GM18873 (cell line): ENCODE measurements around the gene KMT2B.
"Not testable (repeated sequence)": the region's sequence is repeated elsewhere in the genome, so short reads cannot be mapped to it uniquely, and the experiment has no call there.

Source experiments
- ATAC-seq: cut with Tn5 transposase; IDR thresholded peaks from one replicate; pipeline ENCODE4 v1.9.1; 2021; ENCODE audit warnings: mild to moderate bottlenecking, moderate library complexity, moderate number of reproducible peaks; ENCODE audit not compliant: unreplicated experiment, low FRiP score

Gene KMT2B

DNA sequence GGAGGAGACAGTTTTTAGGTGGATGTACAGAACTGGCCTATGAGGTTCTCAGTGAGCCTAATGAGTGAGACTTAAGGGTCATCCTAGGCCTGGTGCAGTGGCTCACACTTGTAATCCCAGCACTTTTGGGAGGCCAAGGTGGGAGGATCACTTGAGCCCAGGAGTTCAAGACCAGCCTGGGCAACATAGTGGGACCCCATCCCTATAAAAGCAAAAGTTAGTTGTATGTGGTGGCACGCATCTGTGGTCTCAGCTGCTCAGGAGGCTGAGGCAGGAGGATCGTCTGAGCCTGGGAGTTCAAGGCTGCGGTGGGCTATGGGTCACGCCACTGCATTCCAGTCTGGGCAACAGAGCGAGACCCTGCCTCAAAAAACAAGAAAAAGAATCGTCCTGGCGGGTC lies 6.3 kb downstream of the KMT2B start:
- not testable (repeated sequence) for ATAC-seq

DNA sequence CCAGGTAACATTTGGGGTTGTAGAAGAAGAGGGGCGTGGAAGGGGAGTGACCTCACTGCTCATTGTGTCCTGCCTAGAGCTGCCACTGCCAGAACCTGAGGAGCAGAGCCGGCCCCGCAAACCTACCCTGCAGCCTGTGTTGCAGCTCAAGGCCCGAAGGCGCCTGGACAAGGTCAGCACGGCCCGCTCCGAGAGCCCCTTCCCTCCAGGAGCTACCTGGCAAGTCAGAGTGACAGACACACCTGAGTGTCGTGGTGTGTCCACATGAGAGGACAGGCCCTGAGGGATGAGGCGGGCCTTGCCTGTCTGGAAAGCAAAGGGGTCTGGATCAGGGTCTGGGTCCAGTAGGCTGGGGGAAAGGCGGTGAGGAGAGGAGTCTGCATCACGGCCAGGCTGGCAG lies 6.8 kb downstream of the KMT2B start:
- no peak for ATAC-seq

DNA sequence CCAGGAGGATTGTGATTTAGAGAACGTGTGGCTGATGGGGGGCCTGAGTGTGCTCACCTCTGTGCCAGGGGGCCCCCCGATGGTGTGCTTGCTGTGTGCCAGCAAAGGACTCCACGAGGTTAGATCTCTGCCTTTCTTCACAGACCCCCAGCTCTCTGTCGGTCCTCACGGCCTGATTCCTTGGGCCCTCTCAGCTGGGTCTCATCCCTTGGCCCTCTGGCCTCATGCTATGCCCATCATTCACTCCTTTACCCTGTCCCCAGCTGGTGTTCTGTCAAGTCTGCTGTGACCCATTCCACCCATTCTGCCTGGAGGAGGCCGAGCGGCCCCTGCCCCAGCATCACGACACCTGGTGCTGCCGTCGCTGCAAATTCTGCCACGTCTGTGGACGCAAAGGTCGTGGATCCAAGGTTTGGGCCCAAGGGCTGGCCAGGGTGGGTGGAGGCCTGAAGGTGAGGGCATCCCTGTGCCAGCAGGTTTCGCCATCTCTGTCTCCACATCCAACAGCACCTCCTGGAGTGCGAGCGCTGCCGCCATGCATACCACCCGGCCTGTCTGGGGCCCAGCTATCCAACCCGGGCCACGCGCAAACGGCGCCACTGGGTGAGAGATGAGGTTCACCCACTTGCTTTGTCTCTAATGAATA lies 7.5 kb downstream of the KMT2B start:
- no peak for ATAC-seq

DNA sequence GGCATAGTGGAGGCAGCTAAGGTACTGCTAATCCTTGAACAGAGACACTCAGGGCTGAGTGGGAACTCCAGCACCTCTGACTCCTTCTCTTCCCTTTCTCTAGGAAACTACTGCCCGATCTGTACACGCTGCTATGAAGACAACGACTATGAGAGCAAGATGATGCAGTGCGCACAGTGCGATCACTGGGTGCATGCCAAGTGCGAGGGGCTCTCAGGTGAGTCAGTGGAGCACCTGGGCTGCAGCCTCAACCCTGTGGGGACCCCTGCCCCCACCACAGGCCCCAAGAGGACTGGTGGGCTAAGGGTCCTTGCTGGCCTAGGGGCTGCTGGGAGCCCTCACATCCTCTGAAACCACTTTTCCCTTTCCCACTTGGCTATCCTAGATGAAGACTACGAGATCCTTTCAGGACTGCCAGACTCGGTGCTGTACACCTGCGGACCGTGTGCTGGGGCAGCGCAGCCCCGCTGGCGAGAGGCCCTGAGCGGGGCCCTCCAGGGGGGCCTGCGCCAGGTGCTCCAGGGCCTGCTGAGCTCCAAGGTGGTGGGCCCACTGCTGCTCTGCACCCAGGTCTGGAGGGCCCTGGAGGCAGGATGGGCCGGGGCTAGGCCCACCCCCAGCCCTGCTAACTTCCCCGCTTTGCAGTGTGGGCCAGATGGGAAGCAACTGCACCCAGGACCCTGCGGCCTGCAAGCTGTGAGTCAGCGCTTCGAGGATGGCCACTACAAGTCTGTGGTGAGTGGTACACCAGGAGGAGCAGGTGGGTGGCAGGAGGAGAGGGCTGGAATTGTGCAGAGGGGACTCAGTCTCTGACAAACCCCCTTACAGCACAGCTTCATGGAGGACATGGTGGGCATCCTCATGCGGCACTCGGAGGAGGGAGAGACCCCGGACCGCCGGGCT lies 9.5 kb downstream of the KMT2B start:
- ATAC-seq: no peak

DNA sequence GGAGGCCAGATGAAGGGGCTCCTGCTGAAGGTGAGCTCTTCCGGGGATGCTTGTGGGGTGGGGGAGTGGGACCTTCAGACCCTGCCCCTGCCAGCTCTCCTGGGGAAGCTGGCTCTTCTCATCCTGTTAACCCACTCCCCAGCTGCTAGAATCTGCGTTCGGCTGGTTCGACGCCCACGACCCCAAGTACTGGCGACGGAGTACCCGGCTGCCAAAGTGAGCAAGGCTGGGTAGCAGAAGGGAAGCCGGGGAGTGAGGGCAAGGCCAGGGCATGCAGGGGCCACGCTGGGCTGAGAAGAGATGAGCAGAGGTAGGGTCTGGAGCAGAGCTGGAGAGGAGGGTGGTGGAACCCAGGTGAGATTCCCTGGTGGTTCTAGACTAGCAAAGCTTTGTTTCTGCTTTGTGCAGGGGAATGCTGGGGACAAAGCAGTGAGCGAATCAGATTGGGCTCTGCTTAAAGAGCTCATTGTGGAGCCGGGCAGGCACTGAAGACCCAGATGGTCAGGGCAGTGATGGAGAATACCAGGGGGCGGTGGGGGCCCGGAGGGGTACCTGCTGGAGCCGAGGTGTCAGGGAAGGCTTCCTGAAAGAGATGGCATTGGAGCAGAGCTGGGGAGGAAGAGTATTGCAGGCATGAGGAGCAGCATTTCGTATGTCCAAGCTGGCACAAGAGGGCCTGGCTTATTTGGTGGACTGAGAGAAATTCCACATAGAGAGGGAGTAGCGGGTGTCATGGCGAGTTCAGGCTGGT lies 10.3 kb downstream of the KMT2B start:
- ATAC-seq: no peak

DNA sequence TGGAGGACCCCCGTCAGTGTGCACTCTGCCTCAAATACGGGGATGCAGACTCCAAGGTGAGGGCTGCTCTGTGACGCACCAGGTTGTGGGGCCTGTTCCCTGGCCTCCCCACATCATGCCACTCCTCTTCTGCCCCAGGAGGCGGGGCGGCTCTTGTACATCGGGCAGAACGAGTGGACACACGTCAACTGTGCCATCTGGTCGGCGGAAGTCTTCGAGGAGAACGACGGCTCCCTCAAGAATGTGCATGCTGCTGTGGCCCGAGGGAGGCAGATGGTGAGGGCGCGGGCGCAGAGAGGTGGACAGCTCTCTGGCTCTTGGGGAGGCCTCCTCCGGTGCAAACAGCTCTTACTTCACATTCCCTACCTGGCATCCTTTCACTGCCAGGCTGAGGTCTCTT lies 11.2 kb downstream of the KMT2B start:
- ATAC-seq: no peak

DNA sequence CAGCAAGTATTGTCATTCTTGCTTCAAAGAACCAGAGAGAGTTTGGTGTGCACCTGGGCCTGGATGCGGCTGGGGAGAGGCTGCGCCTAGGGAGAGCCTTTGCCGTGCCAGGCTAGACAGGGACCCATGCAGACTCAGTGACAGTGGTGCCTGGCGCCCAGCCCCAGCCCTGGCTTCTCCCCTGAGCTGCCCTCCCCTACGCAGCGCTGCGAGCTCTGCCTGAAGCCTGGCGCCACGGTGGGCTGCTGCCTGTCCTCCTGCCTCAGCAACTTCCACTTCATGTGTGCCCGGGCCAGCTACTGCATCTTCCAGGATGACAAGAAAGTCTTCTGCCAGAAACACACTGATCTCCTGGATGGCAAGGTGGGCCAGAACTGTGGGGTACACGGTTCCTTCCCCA lies 12.0 kb downstream of the KMT2B start:
- ATAC-seq: no peak

DNA sequence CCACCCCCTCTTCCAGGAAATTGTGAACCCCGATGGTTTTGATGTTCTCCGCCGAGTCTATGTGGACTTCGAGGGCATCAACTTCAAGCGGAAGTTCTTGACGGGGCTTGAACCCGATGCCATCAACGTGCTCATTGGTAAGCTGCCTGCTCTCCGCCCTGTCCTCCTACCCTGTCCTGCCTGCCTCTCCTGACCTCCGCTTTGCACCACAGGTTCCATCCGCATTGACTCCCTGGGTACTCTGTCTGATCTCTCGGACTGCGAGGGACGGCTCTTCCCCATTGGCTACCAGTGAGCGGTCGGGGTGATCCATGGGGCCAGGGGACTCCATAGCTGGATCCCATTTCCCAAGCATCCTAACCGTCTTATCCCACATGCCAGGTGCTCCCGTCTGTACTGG lies 12.5 kb downstream of the KMT2B start:
- no peak for ATAC-seq

DNA sequence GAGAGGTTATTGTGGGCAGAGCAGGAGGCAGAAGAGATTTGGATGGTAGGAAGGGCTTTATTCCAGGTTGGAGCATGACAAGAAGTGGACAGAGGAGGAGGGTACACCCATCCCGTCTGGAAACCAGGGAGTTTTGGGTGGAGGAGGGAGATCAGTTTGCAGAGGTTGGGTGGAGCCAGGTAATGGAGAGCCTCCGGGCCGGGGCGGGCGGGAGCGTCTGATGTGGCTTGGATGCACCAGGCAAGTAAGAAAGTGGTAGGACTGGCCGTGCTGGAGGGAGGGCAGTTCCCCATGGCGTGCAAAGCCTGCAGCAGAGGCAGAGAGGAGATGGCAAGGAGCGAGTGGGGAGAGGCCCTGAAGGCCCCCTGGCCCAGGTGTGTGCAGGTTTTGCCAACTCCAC lies 13.6 kb downstream of the KMT2B start:
- no peak for ATAC-seq

DNA sequence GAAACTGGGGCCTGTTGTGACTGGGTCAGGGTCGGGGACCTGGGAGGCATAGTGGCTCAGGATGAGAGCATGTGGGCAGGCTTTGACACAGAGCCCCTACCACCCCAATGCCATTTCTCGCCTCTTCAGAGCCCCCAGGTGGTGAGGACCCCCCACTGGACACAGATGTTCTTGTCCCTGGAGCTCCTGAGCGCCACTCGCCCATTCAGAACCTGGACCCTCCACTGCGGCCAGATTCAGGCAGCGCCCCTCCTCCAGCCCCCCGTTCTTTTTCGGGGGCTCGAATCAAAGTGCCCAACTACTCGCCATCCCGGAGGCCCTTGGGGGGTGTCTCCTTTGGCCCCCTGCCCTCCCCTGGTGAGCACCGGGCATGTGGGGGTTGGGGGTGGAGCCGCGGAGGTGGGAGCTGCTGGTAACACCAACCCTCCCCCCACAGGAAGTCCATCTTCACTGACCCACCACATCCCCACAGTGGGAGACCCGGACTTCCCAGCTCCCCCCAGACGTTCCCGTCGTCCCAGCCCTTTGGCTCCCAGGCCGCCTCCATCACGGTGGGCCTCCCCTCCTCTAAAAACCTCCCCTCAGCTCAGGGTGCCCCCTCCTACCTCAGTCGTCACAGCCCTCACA lies 14.1 kb downstream of the KMT2B start:
- ATAC-seq: no peak

DNA sequence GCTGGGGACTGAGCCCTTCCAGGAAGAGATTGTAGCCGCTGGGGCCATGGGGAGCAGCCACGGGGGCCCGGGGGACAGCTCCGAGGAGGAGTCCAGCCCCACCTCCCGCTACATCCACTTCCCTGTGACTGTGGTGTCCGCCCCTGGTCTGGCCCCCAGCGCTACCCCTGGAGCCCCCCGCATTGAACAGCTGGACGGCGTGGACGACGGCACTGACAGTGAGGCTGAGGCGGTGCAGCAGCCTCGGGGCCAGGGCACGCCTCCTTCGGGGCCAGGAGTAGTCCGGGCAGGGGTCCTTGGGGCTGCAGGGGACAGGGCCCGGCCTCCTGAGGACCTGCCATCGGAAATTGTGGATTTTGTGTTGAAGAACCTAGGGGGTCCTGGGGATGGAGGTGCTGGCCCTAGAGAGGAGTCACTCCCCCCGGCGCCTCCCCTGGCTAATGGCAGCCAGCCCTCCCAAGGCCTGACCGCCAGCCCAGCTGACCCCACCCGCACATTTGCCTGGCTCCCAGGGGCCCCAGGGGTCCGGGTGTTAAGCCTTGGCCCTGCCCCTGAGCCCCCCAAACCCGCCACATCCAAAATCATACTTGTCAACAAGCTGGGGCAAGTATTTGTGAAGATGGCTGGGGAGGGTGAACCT lies 14.9 kb downstream of the KMT2B start:
- ATAC-seq: no peak

DNA sequence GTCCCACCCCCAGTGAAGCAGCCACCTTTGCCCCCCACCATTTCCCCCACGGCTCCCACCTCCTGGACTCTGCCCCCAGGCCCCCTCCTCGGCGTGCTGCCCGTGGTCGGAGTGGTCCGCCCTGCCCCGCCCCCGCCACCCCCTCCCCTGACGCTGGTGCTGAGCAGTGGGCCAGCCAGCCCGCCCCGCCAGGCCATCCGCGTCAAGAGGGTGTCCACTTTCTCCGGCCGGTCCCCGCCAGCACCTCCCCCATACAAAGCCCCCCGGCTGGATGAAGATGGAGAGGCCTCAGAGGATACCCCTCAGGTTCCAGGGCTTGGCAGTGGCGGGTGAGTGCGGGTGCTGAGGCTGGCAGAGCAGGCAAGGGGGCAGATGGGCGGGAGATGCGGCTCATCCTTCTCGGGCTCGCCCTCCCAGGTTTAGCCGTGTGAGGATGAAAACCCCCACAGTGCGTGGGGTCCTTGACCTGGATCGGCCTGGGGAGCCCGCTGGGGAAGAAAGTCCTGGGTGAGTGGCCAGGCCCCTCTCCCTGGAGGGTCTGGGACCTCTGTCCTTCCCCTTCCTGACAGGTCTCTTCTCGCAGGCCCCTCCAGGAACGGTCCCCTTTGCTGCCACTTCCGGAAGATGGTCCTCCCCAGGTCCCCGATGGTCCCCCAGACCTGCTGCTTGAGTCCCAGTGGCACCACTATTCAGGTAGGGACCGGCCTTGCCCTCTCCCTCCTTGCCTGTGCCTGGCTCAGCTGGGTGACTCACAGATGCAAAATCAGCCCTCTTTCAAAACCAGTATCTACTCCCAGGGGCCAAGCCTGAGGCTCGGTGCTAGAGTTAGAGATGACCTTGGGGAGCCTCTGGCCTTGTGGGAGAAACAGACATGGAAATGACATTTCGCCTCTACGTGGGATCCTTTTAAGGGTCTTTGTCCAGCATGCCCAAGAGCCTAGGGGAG lies 15.7 kb downstream of the KMT2B start:
- ATAC-seq: no peak

DNA sequence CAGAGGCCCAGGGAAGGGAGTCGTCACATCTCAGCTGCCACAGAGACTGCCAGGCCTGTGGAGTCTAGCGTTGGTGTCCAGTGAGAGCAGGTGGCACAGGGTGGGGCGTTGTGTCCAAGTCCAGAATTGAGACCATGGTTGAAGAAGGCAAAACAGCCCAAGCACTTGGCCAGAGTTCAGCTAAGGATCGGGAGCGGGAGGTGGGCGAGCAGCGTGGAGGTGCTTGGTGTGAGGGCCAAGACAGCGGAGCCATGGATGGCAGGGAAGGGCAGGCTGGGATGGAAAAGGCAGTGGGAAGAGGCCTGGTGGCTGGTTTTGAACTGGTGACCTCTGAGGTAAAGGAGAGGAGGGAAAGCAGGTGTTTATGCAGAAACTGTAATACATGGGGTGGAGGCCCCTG lies 16.5 kb downstream of the KMT2B start:
- no peak for ATAC-seq

DNA sequence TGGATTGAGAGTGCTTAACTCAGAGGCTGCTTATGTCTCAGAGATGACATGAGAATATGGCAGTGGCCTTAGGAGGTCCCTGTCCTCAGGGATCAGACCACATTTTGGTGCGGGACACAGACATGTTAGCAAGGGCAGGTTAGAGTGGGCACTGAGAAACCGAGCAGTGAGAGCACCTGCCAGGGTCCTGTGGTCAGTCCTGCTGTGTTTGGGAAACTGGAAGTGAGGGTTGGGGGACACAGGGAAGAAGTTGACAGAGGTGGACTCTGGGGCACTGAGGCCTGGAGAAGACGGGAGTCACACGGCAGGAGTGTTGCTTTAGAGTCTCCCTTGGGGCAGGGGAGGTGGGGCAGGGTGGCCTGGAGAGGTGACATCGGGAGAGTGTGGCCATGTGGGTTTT lies 17.1 kb downstream of the KMT2B start:
- ATAC-seq: no peak

DNA sequence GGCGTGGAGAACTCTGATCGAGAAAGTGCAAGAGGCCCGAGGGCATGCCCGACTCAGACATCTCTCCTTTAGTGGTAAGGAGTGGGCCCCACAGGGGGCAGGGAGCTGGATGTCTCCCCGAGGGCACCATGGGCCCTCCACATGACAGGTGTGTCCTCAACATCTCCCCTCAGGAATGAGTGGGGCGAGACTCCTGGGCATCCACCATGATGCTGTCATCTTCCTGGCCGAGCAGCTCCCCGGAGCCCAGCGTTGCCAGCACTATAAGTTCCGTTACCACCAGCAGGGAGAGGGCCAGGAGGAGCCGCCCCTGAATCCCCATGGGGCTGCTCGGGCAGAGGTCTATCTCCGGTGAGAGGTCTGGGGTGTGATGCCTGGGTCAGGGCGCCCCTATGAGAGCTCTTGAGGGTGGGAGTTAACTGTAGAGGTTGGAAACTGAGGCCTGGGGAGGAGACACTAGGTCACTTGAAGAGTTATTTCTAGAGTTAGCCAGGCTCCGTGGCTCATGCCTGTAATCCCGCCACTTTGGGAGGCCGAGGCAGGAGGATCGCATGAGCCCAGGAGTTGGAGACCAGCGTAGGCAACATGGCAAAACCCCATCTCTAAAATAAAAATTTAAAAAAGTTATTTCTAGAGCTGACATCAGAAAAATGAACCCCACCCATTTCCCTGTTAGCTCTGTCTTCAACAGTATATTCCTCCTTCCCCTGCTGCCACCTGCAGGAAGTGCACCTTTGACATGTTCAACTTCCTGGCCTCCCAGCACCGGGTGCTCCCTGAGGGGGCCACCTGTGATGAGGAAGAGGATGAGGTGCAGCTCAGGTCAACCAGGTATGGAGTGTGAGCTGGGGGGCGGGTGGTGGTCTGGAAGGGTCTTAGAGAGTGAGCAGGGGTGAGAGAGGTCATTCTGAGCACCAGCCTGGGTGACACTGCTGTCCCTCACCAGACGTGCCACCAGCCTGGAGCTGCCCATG lies 19.4 kb downstream of the KMT2B start:
- no peak for ATAC-seq

DNA sequence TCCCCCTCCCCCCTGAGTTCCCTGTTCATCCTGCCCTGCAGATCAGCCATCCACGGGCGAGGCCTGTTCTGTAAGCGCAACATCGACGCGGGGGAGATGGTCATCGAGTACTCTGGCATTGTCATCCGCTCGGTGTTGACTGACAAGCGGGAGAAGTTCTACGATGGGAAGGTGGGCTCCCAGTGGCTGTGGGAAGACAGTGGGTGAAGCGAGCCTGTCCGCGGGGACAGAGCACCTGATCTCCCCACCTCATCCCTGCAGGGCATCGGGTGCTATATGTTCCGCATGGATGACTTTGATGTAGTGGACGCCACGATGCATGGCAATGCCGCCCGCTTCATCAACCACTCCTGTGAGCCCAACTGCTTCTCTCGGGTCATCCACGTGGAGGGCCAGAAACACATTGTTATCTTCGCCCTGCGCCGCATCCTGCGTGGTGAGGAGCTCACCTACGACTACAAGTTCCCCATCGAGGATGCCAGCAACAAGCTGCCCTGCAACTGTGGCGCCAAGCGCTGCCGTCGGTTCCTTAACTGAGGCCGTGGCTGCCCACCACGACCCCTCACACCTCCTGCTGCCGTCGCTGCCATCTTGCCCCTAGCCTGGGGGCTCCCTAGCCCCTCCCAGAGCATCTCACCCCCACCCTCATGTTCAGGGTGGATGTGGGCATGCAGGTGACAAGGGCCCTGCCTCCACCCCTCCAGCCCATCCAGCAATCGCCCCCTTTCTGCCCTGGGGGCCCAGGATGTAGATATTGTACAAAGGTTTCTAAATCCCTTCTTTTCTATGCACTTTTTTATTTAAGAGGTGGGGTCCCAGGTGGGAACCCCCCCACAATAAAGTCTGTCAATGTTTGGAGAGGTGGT lies 20.5 kb downstream of the KMT2B start:
- no peak for ATAC-seq

DNA sequence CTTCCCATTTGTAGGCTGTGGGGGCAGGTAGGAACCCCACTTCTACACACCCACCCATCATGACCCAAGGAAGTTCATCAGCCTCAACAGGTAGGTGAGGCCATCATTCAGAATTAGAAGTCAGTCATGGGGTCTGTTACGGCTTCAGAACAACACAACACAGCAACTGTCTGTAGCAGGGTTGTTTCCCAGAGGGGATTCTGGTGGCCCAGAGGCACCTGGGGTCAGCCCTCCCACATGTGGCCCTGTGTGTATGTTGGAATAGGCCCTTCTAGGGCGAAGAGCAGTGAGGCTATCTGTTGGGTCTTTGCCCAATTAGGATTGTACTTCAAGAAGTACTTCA lies 21.1 kb downstream of the KMT2B start:
- ATAC-seq: no peak
